Sigmoid colon (tissue), 4 donors: Measurements from ENCODE around the gene MEI1.

Experiments used
- EP300 ChIP-seq, 4 donors: sonication (generic); formaldehyde crosslinking; IDR thresholded peaks; one replicate each; pipeline ENCODE4 v1.6.1; 2017; ENCODE audit warnings: antibody characterized with exemption in 4 of 4
- POLR2A ChIP-seq, 2 donors: fragments of 450-650 bp; IDR thresholded peaks; one replicate each; pipeline ENCODE4 v1.6.1; 2016; ENCODE audit warnings: antibody characterized with exemption in 2 of 2, mild to moderate bottlenecking in 2 of 2, moderate library complexity in 2 of 2
- POLR2AphosphoS5 ChIP-seq, 4 donors: sonication (generic); formaldehyde crosslinking; IDR thresholded peaks; one replicate each; pipeline ENCODE4 v1.6.1; 2017; ENCODE audit warnings: antibody characterized with exemption in 4 of 4
- TF ChIP-seq, protein P1 (sequence below), 4 experiments: fragments of 450-650 bp in 3 of 4; fragments of 200-600 bp in 1 of 4; IDR thresholded peaks; one replicate each; pipeline ENCODE4 v1.5.1; 2016 to 2019; ENCODE audit warnings: antibody characterized with exemption in 4 of 4, mild to moderate bottlenecking in 3 of 4, moderate library complexity in 2 of 4

DNA sequence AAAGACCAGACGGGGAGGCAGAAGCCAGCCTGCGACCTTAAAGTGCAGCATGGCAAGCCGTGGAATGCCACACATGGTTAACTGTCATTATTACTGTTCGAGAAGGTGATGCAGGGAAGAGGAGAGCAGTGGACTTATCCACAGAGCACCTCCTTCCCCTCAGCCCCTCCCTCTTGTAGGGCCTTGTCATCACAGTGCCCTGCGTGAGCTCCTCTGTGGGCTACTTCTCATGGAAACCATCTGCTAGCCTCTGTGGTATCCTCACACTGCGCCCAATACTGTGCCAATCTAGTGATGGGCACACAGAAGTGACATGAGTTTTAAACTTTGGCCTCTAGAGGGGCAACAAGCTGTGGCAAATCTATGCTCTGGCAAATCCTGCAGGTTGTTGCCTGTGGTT, 83.0 kb downstream of the MEI1 start:
- TF ChIP-seq, protein P1, sequence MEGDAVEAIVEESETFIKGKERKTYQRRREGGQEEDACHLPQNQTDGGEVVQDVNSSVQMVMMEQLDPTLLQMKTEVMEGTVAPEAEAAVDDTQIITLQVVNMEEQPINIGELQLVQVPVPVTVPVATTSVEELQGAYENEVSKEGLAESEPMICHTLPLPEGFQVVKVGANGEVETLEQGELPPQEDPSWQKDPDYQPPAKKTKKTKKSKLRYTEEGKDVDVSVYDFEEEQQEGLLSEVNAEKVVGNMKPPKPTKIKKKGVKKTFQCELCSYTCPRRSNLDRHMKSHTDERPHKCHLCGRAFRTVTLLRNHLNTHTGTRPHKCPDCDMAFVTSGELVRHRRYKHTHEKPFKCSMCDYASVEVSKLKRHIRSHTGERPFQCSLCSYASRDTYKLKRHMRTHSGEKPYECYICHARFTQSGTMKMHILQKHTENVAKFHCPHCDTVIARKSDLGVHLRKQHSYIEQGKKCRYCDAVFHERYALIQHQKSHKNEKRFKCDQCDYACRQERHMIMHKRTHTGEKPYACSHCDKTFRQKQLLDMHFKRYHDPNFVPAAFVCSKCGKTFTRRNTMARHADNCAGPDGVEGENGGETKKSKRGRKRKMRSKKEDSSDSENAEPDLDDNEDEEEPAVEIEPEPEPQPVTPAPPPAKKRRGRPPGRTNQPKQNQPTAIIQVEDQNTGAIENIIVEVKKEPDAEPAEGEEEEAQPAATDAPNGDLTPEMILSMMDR (IDR thresholded peaks at IDR 0.05) = no peak
- no peak for TF ChIP-seq POLR2A (IDR thresholded peaks at IDR 0.05)
- no peak for TF ChIP-seq EP300 (IDR thresholded peaks at IDR 0.05)
- no peak for TF ChIP-seq POLR2AphosphoS5 (IDR thresholded peaks at IDR 0.05)
